T-helper 1 cell (primary cell): ENCODE results near the gene ROS1.

Experiments
- DNase-seq, 5 donors: peaks; one replicate each; pipeline ENCODE4 v3.0.0-alpha.2; 2012 to 2020

ROS1 gene

GRCh38 chr6:117306227-117306790 lies 119.4 kb downstream of the ROS1 start:
- DNase-seq = no peak

GRCh38 chr6:117304446-117304845 lies 121.3 kb downstream of the ROS1 start:
- no peak for DNase-seq

GRCh38 chr6:117303323-117303722 lies 122.4 kb downstream of the ROS1 start:
- DNase-seq = no peak

DNA sequence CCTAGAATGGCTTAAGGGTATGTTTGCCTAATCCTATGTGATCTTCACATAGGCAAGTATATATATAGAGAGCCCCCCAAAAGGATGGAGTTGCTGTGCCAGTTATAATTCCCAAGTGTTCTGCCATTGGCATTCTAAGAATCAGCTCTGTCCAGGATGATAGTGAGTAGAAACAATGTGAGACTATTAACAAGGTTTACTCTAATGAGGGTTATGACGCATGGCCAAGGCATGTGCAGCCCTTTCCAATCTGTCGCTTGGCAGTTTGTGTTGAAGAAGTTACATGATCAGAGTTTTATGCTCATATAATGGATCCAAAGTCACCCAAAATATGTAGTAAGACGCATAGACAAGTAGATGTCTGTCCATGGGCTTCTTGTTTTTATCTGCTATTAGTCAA lies 126.8 kb downstream of the ROS1 start:
- no peak for DNase-seq

DNA sequence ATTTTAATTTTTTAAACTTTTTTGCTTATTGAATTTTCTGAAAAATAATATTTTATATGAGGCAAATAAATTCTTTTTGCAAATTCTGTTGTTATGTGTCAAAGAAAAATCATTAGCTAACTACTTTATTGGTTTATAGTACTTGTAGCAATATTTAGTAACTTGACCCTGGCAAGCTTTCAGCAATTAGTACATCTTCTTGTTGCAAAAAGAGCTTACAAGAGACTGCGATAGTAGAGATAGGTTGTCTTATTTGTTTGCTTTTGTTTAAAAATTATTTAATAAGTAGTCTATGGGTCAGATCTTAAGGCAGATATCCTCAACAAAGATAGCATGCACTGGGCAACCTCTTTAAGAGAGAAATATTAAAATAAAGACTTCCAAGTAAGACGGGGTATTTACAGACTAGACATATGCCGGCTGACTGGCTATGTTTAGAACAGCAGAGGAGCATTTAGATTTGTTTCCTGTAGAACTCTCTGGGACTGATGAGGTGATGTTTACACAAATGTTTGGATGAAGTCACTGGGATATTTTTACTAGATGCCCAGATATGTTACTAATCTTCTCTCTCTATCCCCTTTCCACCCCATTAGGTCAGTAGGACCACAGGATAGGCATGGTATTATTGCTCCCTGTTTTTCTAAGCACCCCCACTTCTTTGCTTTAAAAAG lies 135.4 kb downstream of the ROS1 start:
- no peak for DNase-seq

DNA sequence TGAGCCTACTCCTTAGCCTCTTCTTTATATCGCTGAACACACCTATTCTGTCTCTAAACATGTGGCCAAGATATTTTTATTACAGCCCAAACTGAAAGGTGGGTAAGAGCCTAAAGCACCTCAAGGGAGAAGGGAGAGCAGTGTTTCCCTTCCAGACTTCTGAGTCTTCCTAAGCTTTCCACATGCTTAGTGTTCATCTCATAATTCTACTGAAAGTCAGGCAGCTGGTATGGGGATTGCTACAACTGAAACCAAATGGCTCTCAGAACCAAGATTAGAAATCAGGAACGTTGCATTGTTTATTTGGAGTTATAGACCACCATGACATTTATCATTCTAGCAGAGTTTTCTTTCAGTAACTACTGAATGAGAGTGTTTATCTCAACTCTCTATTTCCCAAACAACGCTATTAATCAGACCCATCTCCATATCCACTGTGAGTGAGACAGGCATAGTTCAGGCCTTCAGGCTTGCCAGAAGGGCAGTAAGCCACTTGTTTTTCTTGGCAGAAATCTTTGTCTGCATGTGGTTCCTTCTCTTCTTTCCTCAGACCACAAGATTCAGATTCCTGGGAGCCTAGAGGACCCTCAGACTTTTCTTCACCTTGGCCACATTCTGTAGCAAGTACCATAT lies 137.5 kb downstream of the ROS1 start:
- no peak for DNase-seq

GRCh38 chr6:117280922-117281321 lies 144.8 kb downstream of the ROS1 start:
- DNase-seq = no peak

GRCh38 chr6:117276778-117277316 lies 148.9 kb downstream of the ROS1 start:
- no peak for DNase-seq

- no peak for DNase-seq
Observed at GRCh38 chr6:117275711-117276110, 150.0 kb downstream of the ROS1 start.

GRCh38 chr6:117275205-117275604 lies 150.5 kb downstream of the ROS1 start:
- no peak for DNase-seq

GRCh38 chr6:117272891-117273290 lies 152.9 kb downstream of the ROS1 start:
- no peak for DNase-seq

DNA sequence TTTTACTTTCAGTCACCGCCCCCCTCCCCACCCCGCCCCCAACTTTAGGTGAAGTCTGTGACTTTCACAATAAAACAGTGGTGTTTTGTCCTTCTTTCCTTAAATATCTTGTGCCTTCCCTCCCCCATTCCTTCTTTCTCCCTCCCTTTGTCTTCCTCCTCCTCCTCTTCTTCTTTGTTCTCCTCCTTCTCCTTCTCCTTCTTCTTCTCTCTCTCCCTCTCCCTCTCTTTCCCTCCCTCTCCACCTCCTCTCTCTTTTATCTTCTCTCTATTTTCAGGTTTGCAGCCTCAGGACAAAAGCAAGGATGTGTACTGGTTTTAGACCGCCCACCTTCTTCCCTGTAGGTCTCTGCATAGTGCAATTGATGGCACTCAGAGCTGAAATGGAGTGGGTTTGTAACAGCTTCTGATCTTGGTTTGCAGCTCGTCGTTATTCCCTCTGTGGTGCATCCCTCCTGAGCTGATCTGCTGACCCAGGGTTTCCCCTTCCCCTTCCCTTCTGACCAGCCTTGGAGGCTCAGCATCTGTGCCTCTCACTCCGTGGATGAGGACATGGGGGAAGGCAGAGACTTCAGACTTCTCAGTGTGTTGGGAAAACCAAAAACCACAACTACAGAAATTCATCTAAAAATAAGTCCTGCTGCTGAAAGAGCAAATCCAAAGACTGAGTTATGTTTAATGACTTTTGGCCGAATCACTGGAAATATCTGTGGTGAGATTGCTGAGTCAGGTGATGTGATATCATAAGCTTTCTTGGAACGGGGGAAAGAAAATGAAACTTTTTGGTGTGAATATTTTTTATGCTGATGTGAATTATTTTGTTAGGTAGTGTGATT lies 153.5 kb downstream of the ROS1 start:
- no peak for DNase-seq

DNA sequence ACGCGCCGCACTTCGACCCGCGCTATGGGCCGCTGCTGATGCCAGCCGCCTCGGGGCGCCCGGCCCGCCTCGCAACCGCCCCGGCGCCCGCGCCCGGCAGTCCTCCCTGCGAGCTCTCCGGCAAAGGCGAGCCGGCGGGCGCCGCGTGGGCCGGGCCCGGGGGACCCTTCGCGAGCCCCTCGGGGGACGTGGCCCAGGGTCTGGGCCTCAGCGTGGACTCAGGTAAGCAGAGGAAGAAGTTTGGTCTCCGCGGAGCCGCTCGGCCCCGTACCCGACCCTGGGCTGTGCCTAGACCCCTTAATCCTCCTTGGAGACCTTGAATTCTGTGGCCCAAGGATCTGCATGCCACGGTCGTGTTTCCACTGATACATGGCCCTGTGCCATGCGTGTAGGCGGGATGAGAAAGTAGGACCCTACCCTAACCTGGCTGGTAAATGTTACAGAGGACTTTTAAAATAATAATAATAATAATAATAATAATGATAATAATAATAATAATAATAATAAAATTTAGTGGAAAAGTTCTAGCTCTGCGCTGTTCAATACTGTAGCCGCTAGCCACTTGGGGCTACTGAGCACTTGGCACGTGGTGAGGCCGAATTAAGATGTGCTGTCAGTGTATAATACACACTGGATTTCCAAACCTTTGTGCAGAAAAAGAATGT lies 154.8 kb downstream of the ROS1 start:
- no peak for DNase-seq

DNA sequence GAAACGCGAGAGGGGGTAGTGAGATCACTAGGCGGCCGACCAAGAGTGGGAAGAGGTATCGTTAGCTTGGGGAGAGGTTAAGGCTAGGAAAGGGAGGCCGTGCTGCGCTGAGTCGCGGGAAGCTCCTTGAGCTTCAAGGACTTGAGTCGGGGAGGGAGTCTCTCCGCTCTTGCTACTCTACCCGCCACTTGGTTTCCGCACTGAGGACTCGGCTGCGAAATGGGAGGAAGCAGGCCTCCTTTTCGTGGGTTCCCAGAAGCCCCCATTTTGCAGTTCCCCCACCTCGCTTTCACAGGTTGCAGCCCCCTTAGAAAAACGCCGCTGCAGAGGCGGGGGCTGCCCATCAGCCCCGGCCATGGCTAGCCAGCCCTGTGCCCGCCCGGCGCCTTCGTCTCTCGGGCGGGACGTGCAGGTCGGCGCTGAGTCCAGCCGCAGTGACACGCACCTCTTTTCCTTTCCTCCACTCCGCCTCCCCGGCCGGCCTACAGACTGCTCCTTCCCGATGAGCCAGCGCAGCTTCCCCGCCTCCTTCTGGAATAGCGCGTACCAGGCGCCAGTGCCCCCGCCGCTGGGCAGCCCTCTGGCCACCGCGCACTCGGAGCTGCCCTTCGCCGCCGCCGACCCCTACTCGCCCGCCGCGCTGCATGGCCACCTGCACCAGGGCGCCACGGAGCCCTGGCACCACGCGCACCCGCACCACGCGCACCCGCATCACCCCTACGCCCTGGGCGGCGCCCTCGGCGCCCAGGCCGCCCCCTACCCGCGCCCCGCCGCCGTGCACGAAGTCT lies 155.5 kb downstream of the ROS1 start:
- no peak for DNase-seq

- no peak for DNase-seq
Observed at GRCh38 chr6:117269638-117270054, 156.1 kb downstream of the ROS1 start.

GRCh38 chr6:117268924-117269323 lies 156.8 kb downstream of the ROS1 start:
- DNase-seq = no peak

GRCh38 chr6:117267766-117268534 lies 157.8 kb downstream of the ROS1 start:
- no peak for DNase-seq

DNA sequence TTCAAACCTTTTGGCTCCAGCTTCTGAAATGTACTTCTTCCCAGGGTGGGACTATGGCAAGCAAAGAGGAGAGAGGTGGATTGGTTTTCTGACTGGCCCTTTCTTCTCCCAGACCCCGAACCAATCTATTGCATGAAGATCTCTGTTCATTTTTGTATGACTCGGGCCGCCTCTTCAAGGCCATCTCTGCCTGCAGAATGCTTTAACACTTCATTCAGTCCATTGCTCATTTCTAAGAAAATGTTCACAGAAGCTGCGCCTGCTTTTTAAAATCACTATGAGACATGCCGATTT lies 158.7 kb downstream of the ROS1 start:
- no peak for DNase-seq

- DNase-seq = no peak
Observed at GRCh38 chr6:117266257-117267053, 159.3 kb downstream of the ROS1 start.
